Fibroblast of skin of left quadriceps (primary cell): Measurements from ENCODE around the gene G0S2.
"Not testable (repeated sequence)": the region's sequence is repeated elsewhere in the genome, so short reads cannot be mapped to it uniquely, and the experiment has no call there.

Experiments
- DNase-seq, 2 experiments: peaks; one replicate each; pipeline ENCODE4 v3.0.0-alpha.2; 2013; ENCODE audit warnings: low read depth in 2 of 2

The G0S2 gene

GRCh38 chr1:209678981-209679539 is 3.8 kb downstream of the G0S2 start:
- no peak for DNase-seq

DNA sequence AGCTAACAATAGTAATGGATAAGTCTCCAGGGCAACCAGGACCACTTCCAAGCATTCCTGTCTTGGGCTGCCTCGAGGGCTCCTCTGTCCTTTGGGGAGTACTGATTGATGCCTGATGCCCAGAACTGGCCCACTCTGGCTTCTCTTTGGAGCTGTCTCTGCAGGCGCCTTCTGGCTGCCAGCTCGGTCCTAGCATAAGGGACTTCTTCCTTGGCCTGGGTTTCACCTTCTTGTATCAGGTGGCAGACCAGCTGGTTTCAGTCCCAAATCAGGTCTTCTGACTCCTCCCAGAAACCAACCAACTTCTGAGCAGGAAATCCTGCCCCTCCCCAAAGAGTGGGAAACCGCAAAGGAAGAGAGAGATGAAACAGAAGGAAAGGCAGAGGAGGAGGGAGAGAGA is 10.6 kb downstream of the G0S2 start:
- no peak for DNase-seq

DNA sequence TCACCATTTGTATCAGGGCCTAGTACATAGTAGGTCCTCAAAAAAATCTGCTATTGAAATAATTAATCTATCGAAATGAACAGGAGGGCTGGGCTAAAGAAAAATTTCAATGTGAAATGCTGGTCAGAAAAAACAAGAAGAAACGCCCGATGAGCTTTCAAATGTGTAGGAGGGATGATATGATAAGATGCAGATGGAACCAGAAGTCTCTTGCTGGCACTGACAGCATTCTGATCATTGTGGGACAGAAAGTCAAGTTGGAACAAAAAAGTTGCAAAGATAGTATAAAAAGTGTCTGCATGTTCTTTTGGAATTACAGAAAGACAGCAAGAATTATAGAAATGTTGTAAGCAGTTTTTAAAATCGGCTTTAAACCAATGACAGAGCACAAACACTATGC is 11.1 kb downstream of the G0S2 start:
- no peak for DNase-seq

DNA sequence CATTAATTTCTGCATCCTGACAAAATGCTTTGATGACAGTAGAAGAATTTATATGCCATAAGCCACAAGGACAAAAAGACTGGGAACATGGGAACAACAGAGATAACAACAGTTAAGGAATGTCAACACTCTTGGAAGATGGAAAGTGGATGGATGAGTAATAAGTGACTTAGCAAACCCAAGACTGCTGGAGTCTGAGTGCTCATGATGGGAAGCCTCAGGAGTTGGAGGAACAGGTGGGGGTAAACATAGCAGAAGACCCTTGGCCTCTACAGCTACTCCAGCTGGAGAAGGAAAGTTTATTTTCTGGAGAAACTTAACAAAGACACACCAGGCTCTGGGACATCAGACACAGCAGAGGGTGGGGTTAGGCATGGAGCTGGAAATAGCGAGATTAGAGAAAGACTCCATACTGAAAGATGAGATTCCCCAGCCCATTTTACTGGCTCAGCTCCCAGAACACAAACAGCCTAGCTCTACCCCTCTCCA is 13.6 kb downstream of the G0S2 start:
- DNase-seq, result peak in 1 of 2 experiments; percentile 22

DNA sequence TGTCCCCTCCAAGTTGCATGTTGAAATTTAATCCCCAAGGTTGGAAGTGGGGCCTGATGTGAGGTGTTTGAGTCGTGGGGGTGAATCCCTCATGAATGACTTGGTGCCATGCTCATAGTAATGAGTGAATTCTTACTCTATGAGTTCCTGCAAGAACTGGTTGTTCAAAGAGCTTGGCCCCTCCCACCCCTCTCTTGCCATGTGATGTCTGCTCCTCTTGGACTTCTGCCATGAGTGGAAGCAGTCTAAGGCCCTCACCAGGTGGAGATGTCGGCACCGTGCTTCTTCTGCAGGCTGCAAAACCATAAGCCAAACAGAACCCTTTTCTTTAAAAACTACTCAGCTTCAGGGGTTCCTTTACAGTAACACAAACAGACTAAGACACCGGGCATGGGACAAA is 14.3 kb downstream of the G0S2 start:
- DNase-seq, result no peak

- no peak for DNase-seq
Measured at GRCh38 chr1:209691237-209691636, 16.0 kb downstream of the G0S2 start.

DNA sequence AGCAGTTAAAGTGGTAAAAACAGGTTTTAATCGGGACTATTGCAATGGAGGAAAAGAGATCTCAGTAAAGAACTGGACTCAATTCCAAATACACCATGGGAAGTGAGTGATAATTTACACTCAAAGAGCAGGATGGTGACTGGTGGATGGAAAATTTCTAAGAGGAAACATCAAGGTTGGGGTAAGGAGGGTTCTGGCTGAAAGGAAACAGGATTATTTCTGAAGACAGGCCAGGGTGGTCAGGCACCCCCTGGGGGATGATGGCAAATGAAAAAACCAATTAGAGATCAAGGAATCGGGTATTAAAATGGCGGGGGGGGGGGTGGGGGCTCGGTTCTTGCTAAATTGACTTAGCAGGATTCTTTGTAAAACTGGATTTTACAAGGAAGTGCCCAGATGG is 17.1 kb downstream of the G0S2 start:
- DNase-seq, result no peak

DNA sequence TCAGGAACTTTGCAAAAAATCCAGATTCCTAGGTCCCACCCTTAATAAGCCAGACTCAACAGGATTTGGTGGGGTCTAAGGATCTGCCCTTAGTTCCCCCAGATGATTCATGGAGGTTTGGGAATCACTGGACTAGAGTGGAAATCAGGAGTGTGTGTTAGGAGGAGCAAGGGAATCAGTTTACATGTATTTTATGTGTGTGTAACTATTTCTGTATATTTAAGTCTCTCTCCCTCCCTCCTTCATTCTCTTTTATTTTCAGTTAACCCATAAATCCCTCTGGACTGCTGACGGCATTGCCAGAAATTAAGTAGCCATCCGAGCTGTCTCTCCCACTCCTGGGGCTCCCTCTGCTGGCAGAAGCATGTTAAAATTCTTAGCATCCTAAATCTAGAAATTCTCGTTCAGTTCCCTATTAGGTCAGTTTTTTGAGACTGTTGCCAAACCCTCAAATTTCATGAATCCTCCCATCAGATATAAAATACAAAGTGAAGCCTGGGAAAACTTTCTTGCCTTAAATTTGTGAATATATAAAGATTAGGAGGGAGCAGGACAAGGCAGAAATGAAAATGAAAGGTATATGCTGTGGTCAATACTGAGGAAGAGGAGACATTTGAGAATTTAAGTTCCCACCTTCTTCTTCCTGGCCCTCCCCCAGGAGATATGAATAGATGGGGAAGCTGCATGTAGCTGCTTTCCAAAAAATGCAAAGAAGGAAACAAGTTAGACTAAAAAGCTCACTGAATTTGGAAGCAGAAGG is 17.7 kb downstream of the G0S2 start:
- peak; percentile 57 to 61 for DNase-seq

DNA sequence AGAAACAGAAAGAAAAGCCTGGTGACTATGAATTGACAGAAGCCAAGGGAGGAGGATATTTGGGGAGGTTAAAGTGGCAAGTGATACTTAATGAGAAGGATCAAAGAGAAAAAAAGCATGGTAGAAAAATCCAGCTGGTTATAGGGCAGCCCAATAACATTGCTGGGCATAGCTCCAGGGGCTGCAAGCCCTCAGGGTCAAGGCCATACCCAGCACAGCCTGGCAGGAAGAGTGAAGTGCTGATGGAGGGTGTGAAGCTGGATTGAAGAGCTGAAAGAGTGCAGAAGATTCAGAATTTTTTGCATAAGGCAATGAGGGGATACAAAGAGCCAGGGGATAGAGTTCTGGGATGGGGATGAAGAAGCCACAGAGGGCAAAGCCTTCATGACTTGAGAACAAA is 21.5 kb downstream of the G0S2 start:
- DNase-seq, result no peak

- no peak for DNase-seq
Measured at GRCh38 chr1:209697126-209697525, 21.9 kb downstream of the G0S2 start.

DNA sequence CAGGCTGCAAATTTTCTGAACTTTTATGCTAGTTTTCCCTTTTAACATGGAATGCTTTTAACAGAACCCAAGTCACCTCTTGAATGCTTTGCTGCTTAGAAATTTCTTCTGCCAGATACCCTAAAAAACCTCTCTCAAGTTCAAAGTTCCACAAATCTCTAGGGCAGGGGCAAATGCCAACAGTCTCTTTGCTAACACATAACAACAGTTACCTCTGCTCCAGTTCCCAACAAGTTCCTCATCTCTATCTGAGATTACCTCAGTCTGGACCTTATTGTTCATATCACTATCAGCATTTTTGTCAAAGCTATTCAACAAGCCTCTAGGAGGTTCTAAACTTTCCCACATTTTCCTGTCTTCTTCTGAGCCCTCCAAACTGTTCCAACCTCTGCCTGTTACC is 25.5 kb downstream of the G0S2 start:
- not testable (repeated sequence) for DNase-seq

GRCh38 chr1:209702832-209703231 is 27.6 kb downstream of the G0S2 start:
- DNase-seq, result no peak

DNA sequence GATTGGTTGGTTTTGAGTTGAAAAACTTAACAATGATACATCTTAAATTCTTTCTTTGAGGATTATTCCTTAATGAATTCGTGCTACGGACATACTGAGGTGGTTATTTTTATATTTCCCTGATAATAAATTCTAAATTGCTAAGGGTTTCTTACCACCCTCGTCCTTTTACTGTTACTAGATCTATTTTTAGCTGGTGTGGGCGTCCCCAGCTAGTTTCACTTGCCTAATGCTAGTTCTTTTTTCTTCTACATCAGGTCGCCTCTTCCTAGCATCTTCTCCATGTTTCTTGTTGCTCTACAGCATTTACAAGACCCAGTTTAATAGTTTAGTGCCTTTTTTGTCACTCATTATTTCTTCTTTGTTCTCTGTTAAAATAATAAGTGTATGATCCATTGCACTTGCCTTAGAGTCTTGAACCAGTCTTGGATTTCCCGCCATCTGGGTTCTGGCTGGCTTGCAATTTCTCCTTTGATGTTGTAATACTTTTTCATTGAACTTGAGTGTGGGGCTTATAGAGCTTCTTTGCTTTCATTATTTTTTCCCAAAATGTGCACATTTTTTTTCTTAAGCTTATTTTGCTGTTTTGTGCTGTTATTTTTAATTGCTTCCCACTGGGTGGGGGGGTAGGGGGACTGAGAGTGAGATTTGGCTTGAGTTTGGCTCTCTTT is 28.8 kb downstream of the G0S2 start:
- DNase-seq, result no peak

- peak in 1 of 2 experiments; percentile 16 for DNase-seq
Measured at GRCh38 chr1:209704584-209704983, 29.4 kb downstream of the G0S2 start, which contains the start of gene HSD11B1. Gene HSD11B1 (plus strand): TSS chr1:209704846. CDS start chr1:209704943, 97 bp downstream.

GRCh38 chr1:209705033-209705598 is 29.9 kb downstream of the G0S2 start:
- DNase-seq, result no peak

- DNase-seq, result no peak
Measured at GRCh38 chr1:209706622-209707021, 31.4 kb downstream of the G0S2 start.

DNA sequence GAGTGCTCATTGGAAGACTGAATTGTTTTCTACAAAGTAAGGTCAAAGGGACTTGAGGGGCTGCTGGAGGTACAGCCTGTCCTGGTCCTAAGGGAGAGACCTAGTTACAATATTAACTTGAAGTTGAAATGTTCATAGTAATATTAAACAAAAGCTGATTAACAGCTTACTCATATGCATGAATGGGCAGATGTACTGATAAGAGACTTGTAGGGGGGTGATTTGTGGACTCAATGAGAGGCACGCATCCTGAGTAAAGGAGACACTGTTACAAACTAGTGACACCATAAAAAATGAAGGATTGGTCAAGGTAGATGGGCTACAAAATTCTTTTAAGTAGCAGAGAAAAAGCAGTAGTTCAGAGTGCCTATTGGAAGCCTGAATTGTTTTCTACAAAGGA is 32.1 kb downstream of the G0S2 start:
- no peak for DNase-seq

- DNase-seq, result no peak
Measured at GRCh38 chr1:209708297-209708696, 33.1 kb downstream of the G0S2 start.

- no peak for DNase-seq
Measured at GRCh38 chr1:209710093-209710492, 34.9 kb downstream of the G0S2 start.

GRCh38 chr1:209710847-209711246 is 35.6 kb downstream of the G0S2 start:
- DNase-seq, result no peak

DNA sequence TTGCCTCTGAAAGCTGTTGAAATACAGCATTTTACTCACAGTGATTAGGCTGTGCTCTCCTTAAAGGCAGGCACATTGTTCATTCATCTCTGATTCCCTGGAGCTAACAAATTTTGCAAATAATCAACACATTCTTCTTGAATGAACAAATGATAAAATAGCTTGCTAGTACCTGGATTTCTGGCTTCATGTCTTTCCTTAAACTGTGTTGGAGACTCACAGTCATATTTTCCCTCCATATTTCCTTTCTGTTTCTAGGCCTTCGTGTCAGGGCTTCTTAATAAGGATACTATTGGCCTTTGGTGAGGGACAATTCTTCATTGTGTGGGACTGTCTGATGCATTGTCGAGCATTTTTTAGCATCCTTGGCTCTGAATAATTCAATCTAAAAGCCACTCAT is 39.1 kb downstream of the G0S2 start:
- DNase-seq, result no peak

GRCh38 chr1:209715314-209715713 is 40.1 kb downstream of the G0S2 start:
- DNase-seq, result no peak

DNA sequence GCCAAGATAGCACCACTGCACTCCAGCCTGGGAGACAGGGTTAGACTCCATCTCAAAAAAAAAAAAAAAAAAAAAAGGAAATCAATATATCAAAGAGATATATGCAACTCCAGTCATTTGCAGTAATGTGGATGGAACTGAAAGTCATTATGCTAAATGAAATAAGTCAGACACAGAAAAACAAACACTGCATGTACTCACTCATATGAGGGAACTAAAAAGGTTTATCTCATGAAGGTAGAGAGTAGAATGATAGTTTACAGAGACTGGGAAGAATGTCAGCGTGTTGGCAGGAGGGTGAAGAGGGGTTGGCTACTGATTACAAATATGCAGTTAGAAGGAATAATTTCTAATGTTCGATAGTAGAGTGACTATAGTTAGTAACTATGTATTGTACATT is 42.6 kb downstream of the G0S2 start:
- DNase-seq, result no peak
